ENCODE data around the gene SLC22A23. TPM values are rescaled to one million over a fixed set of nuclear protein-coding genes. Genes with fewer than 3 reads are reported as not detected.

The SLC22A23 gene
- total RNA-seq, 1 experiment from 2014 or later: 6.8 TPM

DNA sequence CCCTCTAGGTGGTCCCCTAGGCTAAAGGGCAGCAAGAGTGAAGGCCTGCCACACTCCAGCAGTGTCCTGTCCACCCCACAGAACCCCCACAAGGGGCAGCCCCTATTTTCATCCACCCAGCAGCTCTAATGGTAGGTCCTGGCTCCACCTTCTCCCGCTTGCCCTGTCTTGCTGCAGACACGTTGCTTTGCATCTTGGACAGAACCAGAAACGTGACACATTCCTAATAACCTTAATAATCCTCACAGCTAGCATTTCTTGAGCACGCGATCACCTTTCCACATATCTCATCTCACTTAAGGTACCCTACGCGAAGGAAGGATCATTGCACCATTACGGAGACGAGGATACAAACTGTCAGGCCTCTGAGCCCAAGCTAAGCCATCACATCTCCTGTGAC is 11.7 kb upstream of the SLC22A23 start:
- WGBS (ENCODE audit: extremely low coverage, insufficient read length, low lambda C conversion rate): no CpG with 5 or more reads among the region's 9 CpGs

More for the DNA sequence above, 11.7 kb upstream of the SLC22A23 start:
- Mint-ChIP-seq H3K4me3 (no peak overlapping the region), H3K27ac (no peak overlapping the region), H3K4me1 (peaks cover 23% of the 10 kb centered on the region in 2 experiments), H3K27me3 (ENCODE audit: low read depth) (no peaks in the 10 kb centered on the region; the same call in none of the 2 replicates), H3K9me3 (peaks cover 2 to 3% of the 10 kb centered on the region in 2 experiments; a peak in 3 of 5 replicates), H3K36me3 (ENCODE audit: insufficient read depth in 1 of 3, low read depth in 3 of 3) (peaks cover 0 to 2% (median 0%) of the 10 kb centered on the region in 3 experiments; a peak in 1 of 7 replicates)
- H2BK5ac ChIP-seq (ENCODE audit: insufficient read length, low read length): no peak overlapping the region
- H3K27ac ChIP-seq (ENCODE audit: insufficient read length, low read depth, low read length): no peak overlapping the region
- H2AFZ ChIP-seq (ENCODE audit: low read length): no peak overlapping the region
- no peak overlapping the region for H3K9ac ChIP-seq (ENCODE audit: extremely low read depth, insufficient read length, low read length)
- no peak overlapping the region for H4K91ac ChIP-seq (ENCODE audit: insufficient read length, low read depth, low read length)
- no peak overlapping the region for H3K23ac ChIP-seq (ENCODE audit: insufficient read length, low read depth, low read length)
- H3K23me2 ChIP-seq (ENCODE audit: insufficient read length, low read depth, low read length, poor library complexity, severe bottlenecking): peaks cover 2% of the 10 kb centered on the region
- H2BK15ac ChIP-seq (ENCODE audit: low read depth, low read length): no peak overlapping the region
- no peak overlapping the region for H3T11ph ChIP-seq (ENCODE audit: low read length)
- no peak overlapping the region for H3K4ac ChIP-seq (ENCODE audit: low read depth, low read length)
- TF ChIP-seq CTCF (conservative IDR thresholded peaks at IDR 0.05): no peak
- no peak overlapping the region for H2BK120ac ChIP-seq (ENCODE audit: low read depth, low read length, poor library complexity, severe bottlenecking)
- H4K8ac ChIP-seq (replicated peaks; ENCODE audit: insufficient read length, low read depth, low read length): no peak overlapping the region
- H3K4me1 ChIP-seq (ENCODE audit: insufficient read depth, low read length): peaks cover 6% of the 10 kb centered on the region; the same call in 1 of the 2 replicates
- no peaks in the 10 kb centered on the region for H3K27me3 ChIP-seq (ENCODE audit: insufficient read depth, low read length)
- no peak for DNase-seq
- no peaks in the 10 kb centered on the region for H3K9me3 ChIP-seq (ENCODE audit: control insufficient read depth, low read depth, low read length)
- no peak overlapping the region for H3K56ac ChIP-seq (ENCODE audit: insufficient read length, low read depth, low read length)
- no peaks in the 10 kb centered on the region for H3K79me2 ChIP-seq (ENCODE audit: insufficient read depth, low read length)
- no peak overlapping the region for H2AK5ac ChIP-seq (ENCODE audit: insufficient read length, low read length)
- H2BK12ac ChIP-seq (ENCODE audit: insufficient read length, low read depth, low read length): no peak overlapping the region
- no peak overlapping the region for H4K5ac ChIP-seq (ENCODE audit: insufficient read length, low read depth, low read length)
- no peak overlapping the region for H3K14ac ChIP-seq (ENCODE audit: insufficient read depth, low read length)
- H3K4me2 ChIP-seq (ENCODE audit: insufficient read depth, insufficient read length, low read length): no peak overlapping the region
- H2BK20ac ChIP-seq (ENCODE audit: low read depth, low read length, poor library complexity, severe bottlenecking): no peak overlapping the region
- no peaks in the 10 kb centered on the region for H4K20me1 ChIP-seq (ENCODE audit: control insufficient read depth, insufficient read depth, insufficient read length)
- H3K18ac ChIP-seq (ENCODE audit: insufficient read length, low read depth, low read length): no peak overlapping the region
- no peaks in the 10 kb centered on the region for H3K79me1 ChIP-seq (ENCODE audit: insufficient read depth, low read depth, low read length, poor library complexity, severe bottlenecking)
